ENCODE data around the gene GPR85. TPM values are rescaled to one million over a fixed set of nuclear protein-coding genes. Genes with fewer than 3 reads are reported as not detected.
"Not testable (repeated sequence)": the region's sequence is repeated elsewhere in the genome, so short reads cannot be mapped to it uniquely, and the experiment has no call there.

Gene GPR85
- total and polyA plus RNA-seq, 5 donors, result 3.2 to 4.4 (median 3.7) TPM

DNA sequence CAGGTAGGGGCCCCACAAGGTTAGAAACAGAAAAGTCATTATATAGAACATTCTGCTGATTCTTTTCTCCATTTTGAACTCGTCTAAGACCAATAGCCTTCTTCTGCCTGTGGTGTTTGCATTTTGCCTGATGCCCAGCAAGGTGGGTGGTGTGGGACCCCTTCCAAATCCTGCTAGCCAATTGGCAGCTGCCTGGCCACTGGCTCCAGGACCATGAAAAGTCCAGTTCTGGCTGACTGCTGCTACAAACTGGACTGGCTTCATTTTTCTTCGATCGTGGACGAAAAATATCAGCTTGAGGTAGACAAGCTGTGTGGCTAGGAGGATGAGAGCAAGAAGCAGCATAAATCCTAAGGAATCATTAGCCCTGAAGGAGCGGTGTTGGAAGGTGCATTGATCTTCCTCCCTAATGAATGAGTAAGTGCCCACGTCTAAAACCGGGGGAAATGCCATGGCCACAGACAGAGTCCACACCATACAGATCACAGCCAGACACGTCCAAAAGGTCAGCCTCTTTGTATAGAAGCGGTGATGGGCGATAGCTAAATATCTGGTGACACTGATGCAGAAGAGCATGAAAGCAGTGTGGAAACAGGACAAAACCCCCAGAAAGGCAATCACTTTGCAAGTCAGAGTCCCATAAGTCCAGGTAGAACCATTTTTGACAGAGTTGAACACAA lies 2.7 kb downstream of the GPR85 start:
- no peaks in the 10 kb centered on the region for H3K4me1 ChIP-seq (ENCODE audit: control insufficient read depth, insufficient read depth, low read length)
- DNase-seq (no peak), ATAC-seq (no peak)
- H3K9me3 ChIP-seq (ENCODE audit: control insufficient read depth, low read length), result no peaks in the 10 kb centered on the region
- 82% methylated on average over 10 of the region's 10 CpGs for WGBS
- H3K27ac ChIP-seq (ENCODE audit: low read length), result no peak overlapping the region
- no peaks in the 10 kb centered on the region for H3K27me3 ChIP-seq (ENCODE audit: control insufficient read depth, insufficient read depth)
- H3K4me3 ChIP-seq (ENCODE audit: low read length), result no peak overlapping the region
- intact Hi-C loops (cut with DNase I), result no loop called here

DNA sequence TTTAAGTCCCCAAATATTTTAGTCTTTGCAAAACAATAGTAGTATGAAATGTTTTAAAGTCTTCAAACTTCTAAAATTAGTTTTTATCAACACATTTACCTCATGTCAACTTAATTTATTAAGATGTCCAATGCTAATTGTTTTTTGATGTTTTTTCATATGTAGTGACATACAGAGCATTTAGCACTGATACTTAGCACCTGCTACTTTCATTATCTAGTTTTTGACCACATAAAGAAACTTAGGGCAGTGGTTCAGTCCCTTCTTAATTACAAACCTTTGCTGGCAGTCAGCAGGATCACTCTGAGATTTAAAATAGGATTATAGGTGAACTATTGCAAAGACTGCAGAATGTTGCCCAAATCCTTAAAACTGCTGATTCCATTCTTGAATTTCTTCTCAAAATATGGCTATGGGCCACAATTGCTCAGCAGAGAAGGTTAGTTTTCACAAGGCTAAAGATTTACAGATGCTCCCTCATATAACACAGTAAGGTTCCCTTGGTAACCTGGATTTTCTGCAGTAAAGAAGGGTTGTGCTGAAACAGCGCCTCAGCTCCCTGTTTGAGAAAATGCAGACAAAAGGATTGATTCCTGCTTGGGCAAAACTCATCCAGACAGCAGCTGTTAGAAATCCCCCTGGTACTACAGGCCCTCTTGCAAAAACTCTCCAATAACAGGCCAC lies 3.4 kb downstream of the GPR85 start:
- intact Hi-C loops (cut with DNase I), result no loop called here
- Histone ChIP-seq H3K9me3 (ENCODE audit: control insufficient read depth, low read length) (no peaks in the 10 kb centered on the region), H3K4me3 (ENCODE audit: low read length) (no peak overlapping the region), H3K27ac (ENCODE audit: low read length) (no peak overlapping the region), H3K4me1 (ENCODE audit: control insufficient read depth, insufficient read depth, low read length) (no peaks in the 10 kb centered on the region), H3K27me3 (ENCODE audit: control insufficient read depth, insufficient read depth) (no peaks in the 10 kb centered on the region)
- ATAC-seq (no peak), DNase-seq (no peak)
- WGBS, result 80% methylated on average over 1 of the region's 1 CpG

DNA sequence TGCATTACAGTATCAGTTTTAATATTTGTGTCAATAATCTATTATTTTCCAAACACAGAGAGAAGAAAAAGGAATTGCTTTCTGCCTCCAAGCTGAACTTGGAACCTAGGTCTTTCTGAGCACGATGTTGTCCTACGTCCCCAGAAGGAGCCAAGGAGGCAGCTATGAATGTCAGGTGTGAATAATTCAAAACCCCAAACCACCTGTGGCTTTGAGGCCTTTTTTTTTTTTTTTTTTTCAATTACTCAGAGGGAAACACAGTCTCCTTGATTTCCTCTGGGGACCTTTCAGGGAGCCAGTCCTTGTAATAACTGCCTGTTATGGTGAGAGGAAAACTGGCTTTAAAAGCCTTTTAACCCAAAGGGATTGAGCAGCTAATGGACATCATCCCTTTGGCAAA lies 8.3 kb downstream of the GPR85 start:
- no peak overlapping the region for H3K27ac ChIP-seq (ENCODE audit: low read length)
- WGBS, result 57% methylated on average over 2 of the region's 2 CpGs

DNA sequence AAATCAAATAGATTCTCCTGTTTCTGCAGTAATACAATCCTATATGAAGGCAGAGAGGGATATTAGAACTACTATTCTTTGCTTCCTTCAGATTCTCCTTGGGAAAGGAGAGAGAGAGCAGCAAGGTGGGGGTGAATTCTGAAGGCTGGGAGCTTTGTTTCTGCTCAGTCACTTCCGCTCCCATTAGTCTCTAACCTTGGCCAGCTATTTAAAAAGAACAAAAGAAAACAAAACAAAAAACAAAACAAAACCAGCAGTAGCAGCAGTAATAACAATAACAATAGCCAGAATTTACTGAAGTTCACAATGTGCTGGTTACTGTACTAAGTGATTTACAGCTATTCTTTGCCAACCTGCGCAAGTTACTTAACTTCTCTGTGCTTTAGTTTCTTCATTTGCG lies 9.9 kb downstream of the GPR85 start:
- DNase-seq (no peak), ATAC-seq (no peak)
- WGBS, result 77% methylated on average over 3 of the region's 3 CpGs
- H3K4me1 ChIP-seq (ENCODE audit: control insufficient read depth, insufficient read depth, low read length), result no peaks in the 10 kb centered on the region
- no peak overlapping the region for H3K27ac ChIP-seq (ENCODE audit: low read length)
- intact Hi-C loops (cut with DNase I), result no loop called here
- H3K9me3 ChIP-seq (ENCODE audit: control insufficient read depth, low read length), result no peaks in the 10 kb centered on the region
- H3K4me3 ChIP-seq (ENCODE audit: low read length), result no peak overlapping the region
- no peaks in the 10 kb centered on the region for H3K27me3 ChIP-seq (ENCODE audit: control insufficient read depth, insufficient read depth)

More for the DNA sequence above, 8.3 kb downstream of the GPR85 start:
- ATAC-seq, result no peak
- intact Hi-C loops (cut with DNase I), result no loop called here
- no peak for DNase-seq
- no peaks in the 10 kb centered on the region for H3K4me1 ChIP-seq (ENCODE audit: control insufficient read depth, insufficient read depth, low read length)
- H3K27me3 ChIP-seq (ENCODE audit: control insufficient read depth, insufficient read depth), result no peaks in the 10 kb centered on the region
- H3K9me3 ChIP-seq (ENCODE audit: control insufficient read depth, low read length), result no peaks in the 10 kb centered on the region
- no peak overlapping the region for H3K4me3 ChIP-seq (ENCODE audit: low read length)

DNA sequence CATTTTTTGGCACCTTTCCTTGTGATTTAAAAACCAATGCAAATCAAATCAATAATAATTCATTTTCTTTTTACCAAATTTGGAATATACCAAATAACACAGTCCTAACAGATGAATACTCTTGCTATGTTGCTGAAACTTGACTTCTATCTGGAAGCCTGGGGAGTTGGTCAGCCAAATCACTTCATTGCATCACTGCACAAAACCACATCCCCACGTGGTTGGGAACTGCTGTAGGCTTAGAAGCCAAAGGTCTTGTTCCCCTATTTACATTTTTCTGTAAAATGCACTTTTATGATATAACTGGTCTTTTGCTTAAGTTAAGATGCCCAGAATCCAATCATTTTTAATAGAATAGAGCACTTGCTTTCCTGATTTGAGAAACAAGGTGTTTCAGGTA lies 15.2 kb downstream of the GPR85 start:
- no peaks in the 10 kb centered on the region for H3K9me3 ChIP-seq (ENCODE audit: control insufficient read depth, low read length)
- intact Hi-C loops (cut with DNase I), result no loop called here
- no peak for ATAC-seq
- H3K4me1 ChIP-seq (ENCODE audit: control insufficient read depth, insufficient read depth, low read length), result no peaks in the 10 kb centered on the region
- no peak overlapping the region for H3K4me3 ChIP-seq (ENCODE audit: low read length)
- H3K27ac ChIP-seq (ENCODE audit: low read length), result no peak overlapping the region
- WGBS, result 18% methylated on average over 1 of the region's 1 CpG
- H3K27me3 ChIP-seq (ENCODE audit: control insufficient read depth, insufficient read depth), result no peaks in the 10 kb centered on the region
- DNase-seq, result peak in 1 of 3 donors; percentile 20

DNA sequence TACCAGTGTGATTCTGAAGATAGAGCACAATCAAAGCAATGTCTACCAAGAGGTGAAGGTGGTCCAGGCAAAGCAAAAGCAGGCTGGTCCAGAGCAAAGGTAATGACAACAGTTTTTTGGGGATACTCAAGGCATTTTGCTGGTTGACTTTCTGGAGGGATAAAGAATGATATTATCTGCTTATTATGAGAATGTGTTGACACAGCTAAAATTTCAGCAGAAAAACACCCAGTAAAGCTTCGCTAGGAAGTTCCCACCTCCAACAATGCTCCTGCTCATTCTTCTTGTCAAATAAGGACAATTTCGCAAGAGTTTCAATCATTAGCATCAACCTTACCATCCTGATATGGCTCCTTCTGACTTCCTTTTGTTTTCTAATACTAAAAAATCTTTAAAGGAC lies 24.1 kb downstream of the GPR85 start:
- Histone ChIP-seq H3K4me3 (ENCODE audit: low read length) (no peak overlapping the region), H3K27ac (ENCODE audit: low read length) (no peak overlapping the region), H3K9me3 (ENCODE audit: control insufficient read depth, low read length) (no peaks in the 10 kb centered on the region), H3K27me3 (ENCODE audit: control insufficient read depth, insufficient read depth) (no peaks in the 10 kb centered on the region), H3K4me1 (ENCODE audit: control insufficient read depth, insufficient read depth, low read length) (no peaks in the 10 kb centered on the region)
- intact Hi-C loops (cut with DNase I), result no loop called here
- ATAC-seq (no peak), DNase-seq (no peak)
- WGBS, result 75% methylated on average over 2 of the region's 2 CpGs

DNA sequence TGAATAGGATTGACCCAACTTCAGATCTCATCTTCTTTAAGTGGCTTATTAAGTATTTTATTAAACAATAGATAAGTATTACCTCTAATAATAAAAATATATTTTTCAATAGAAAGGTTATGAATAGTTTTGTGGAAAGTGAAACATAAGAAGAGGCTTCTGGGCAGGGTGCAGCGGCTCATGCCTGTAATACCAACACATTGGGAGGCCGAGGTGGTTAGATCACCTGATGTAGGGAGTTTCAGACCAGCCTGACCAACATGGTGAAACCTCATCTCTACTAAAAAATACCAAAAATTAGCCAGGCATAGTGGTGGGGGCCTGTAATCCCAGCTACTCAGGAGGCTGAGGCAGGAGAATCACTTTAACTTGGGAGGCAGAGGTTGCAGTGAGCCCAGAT lies 26.5 kb downstream of the GPR85 start:
- Histone ChIP-seq H3K27me3 (ENCODE audit: control insufficient read depth, insufficient read depth) (no peaks in the 10 kb centered on the region), H3K4me1 (ENCODE audit: control insufficient read depth, insufficient read depth, low read length) (no peaks in the 10 kb centered on the region), H3K9me3 (ENCODE audit: control insufficient read depth, low read length) (no peaks in the 10 kb centered on the region), H3K4me3 (ENCODE audit: low read length) (no peak overlapping the region), H3K27ac (ENCODE audit: low read length) (no peak overlapping the region)
- WGBS, result 86% methylated on average over 2 of the region's 2 CpGs
- no peak for DNase-seq
- no peak for ATAC-seq
- intact Hi-C loops (cut with DNase I), result no loop called here

DNA sequence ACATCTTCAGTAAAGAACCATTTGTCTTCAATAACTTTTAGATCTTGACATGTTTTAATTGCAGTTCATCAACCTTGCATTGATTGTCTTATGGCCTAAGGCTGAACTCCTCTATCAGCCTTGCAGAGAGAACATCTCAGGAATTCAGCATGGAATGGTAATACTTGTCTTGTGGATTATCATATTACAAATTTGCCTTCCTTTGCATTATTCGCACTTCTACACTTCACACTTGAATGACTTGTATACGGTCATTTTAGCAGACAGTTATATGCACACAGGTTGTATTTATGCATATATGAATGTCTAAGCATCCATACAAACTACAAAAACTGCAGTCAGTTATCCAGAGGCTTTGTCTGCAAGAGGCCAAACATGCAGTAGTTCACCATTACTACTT lies 31.7 kb downstream of the GPR85 start:
- intact Hi-C loops (cut with DNase I), result no loop called here
- H3K4me1 ChIP-seq (ENCODE audit: control insufficient read depth, insufficient read depth, low read length), result no peaks in the 10 kb centered on the region
- DNase-seq (no peak), ATAC-seq (no peak)
- H3K9me3 ChIP-seq (ENCODE audit: control insufficient read depth, low read length), result no peaks in the 10 kb centered on the region
- H3K4me3 ChIP-seq (ENCODE audit: low read length), result no peak overlapping the region
- 43% methylated on average over 2 of the region's 2 CpGs for WGBS
- H3K27me3 ChIP-seq (ENCODE audit: control insufficient read depth, insufficient read depth), result no peaks in the 10 kb centered on the region
- H3K27ac ChIP-seq (ENCODE audit: low read length), result no peak overlapping the region

DNA sequence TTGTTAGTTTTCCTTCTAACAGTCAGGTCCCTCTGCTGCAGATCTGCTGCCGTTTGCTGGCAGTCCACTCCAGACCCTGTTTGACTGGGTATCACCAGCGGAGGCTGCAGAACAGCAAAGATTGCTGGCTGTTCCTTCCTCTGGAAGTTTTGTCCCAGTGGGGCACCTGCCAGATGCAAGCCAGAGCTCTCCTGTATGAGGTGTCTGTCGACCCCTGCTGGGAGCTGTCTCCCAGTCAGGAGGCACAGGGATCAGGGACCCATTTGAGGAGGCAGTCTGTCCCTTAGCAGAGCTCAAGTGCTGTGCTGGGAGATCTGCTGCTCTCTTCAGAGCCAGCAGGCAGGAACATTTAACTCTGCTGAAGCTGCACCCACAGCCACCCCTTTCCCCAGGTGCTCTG lies 32.4 kb downstream of the GPR85 start:
- ATAC-seq, result not testable (repeated sequence)

DNA sequence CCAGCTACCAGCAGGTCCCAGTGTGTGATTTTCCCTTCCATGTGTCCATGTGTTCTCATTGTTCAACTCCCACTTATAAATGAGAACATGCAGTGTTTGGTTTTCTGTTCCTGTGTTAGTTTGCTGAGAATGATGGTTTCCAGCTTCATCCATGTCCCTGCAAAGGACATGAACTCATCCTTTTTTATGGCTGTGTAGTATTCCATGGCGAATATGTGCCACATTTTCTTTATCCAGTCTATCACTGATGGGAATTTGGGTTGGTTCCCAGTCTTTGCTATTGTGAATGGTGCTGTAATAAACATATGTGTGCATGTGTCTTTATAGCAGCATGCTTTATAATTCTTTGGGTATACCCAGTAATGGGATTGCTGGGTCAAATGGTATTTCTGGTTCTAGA lies 37.4 kb downstream of the GPR85 start:
- H3K4me3 ChIP-seq (ENCODE audit: low read length); intact Hi-C loops (cut with DNase I); H3K27ac ChIP-seq (ENCODE audit: low read length); ATAC-seq; H3K4me1 ChIP-seq (ENCODE audit: control insufficient read depth, insufficient read depth, low read length); DNase-seq; H3K9me3 ChIP-seq (ENCODE audit: control insufficient read depth, low read length); H3K27me3 ChIP-seq (ENCODE audit: control insufficient read depth, insufficient read depth): not testable (repeated sequence)
- 76% methylated on average over 1 of the region's 1 CpG for WGBS

More for the DNA sequence above, 32.4 kb downstream of the GPR85 start:
- H3K9me3 ChIP-seq (ENCODE audit: control insufficient read depth, low read length); H3K27ac ChIP-seq (ENCODE audit: low read length); H3K27me3 ChIP-seq (ENCODE audit: control insufficient read depth, insufficient read depth); H3K4me1 ChIP-seq (ENCODE audit: control insufficient read depth, insufficient read depth, low read length); intact Hi-C loops (cut with DNase I); H3K4me3 ChIP-seq (ENCODE audit: low read length): not testable (repeated sequence)
- 70% methylated on average over 3 of the region's 3 CpGs for WGBS
- peak in 1 of 3 donors; percentile 40 for DNase-seq

DNA sequence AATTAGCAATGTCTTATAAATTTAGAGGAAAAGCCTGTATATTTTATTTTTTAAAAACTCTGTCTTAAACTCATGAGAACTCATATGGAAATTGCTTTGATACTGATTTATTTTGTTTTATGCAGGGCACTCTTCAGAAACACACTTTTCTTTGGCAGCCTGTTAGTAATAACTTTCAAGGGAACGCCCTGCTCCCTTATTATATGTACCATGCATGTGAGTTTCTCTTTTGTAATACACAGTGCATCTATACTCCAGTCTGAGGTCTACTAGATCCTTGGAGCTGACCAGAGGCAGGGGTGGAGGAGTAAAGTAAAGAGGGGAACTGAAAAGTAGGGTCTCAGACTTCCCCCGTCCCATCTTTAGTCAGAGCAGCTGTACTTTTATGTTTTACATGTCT lies 40.2 kb downstream of the GPR85 start:
- WGBS, result 39% methylated on average over 2 of the region's 2 CpGs
- ATAC-seq, result no peak
- Histone ChIP-seq H3K27ac (ENCODE audit: low read length) (no peak overlapping the region), H3K27me3 (ENCODE audit: control insufficient read depth, insufficient read depth) (no peaks in the 10 kb centered on the region), H3K4me3 (ENCODE audit: low read length) (no peak overlapping the region), H3K9me3 (ENCODE audit: control insufficient read depth, low read length) (no peaks in the 10 kb centered on the region), H3K4me1 (ENCODE audit: control insufficient read depth, insufficient read depth, low read length) (no peaks in the 10 kb centered on the region)
- intact Hi-C loops (cut with DNase I), result no loop called here
- DNase-seq, result no peak
